SU-DHL-6 (cell line): ENCODE results near the gene SLC39A7.

Experiments
- H2AFZ ChIP-seq: fragments of 200-600 bp; sonication (generic); 2 replicates; pipeline ENCODE4 v1.6.1; 2014; ENCODE audit warnings: low read depth, mild to moderate bottlenecking, moderate library complexity, mixed read lengths, antibody characterized with exemption, low read length; ENCODE audit not compliant: severe bottlenecking
- H3F3A ChIP-seq: fragments of 200-600 bp; shearing (Covaris generic); 2 replicates; pipeline ENCODE4 v1.6.0; 2016; ENCODE audit warnings: antibody characterized with exemption, mild to moderate bottlenecking; ENCODE audit not compliant: insufficient read depth
- H3K27ac ChIP-seq: fragments of 200-600 bp; sonication (generic); 2 replicates; pipeline ENCODE4 v1.5.1; 2016; ENCODE audit warnings: low read depth, mild to moderate bottlenecking, low read length, moderate library complexity, mixed read lengths
- H3K27me3 ChIP-seq: fragments of 200-600 bp; sonication (generic), shearing (Covaris generic); 2 replicates; pipeline ENCODE4 v1.6.0; 2014; ENCODE audit warnings: mild to moderate bottlenecking, low read length
- H3K36me3 ChIP-seq: fragments of 200-600 bp; sonication (generic); 2 replicates; pipeline ENCODE4 v1.6.1; 2014; ENCODE audit warnings: mild to moderate bottlenecking, low read length, mixed read lengths
- H3K4me2 ChIP-seq: fragments of 300-600, 200-600 bp; shearing (Covaris generic), sonication (generic); 2 replicates; pipeline ENCODE4 v1.6.0; 2014; ENCODE audit warnings: low read length, low read depth, mild to moderate bottlenecking; ENCODE audit not compliant: poor library complexity, severe bottlenecking
- H3K4me3 ChIP-seq: fragments of 200-600 bp; sonication (generic); 2 replicates; pipeline ENCODE4 v1.5.1; 2014; ENCODE audit warnings: antibody characterized with exemption, low read length, mild to moderate bottlenecking, mixed read lengths; ENCODE audit not compliant: insufficient read depth, poor library complexity, severe bottlenecking
- H3K79me2 ChIP-seq: fragments of 200-600 bp; sonication (generic); 2 replicates; pipeline ENCODE4 v1.6.1; 2014; ENCODE audit warnings: mild to moderate bottlenecking, low read length, moderate library complexity; ENCODE audit not compliant: insufficient read depth
- H3K9ac ChIP-seq: fragments of 200-600 bp; sonication (generic); 2 replicates; pipeline ENCODE4 v1.7.0; 2014; ENCODE audit warnings: mild to moderate bottlenecking, low read length
- H3K9me2 ChIP-seq: fragments of 200-600 bp; sonication (generic); replicated peaks from 2 replicates; pipeline ENCODE4 v1.6.1; 2014; ENCODE audit warnings: low read length; ENCODE audit not compliant: insufficient read depth
- H3K9me3 ChIP-seq: fragments of 200-600 bp; sonication (generic); 2 replicates; pipeline ENCODE4 v1.6.1; 2014; ENCODE audit warnings: low read length, mixed read lengths; ENCODE audit not compliant: insufficient read depth
- H4K20me1 ChIP-seq: fragments of 200-600 bp; sonication (generic); 2 replicates; pipeline ENCODE4 v1.6.1; 2014; ENCODE audit warnings: low read depth, mild to moderate bottlenecking, antibody characterized with exemption, low read length, moderate library complexity, mixed read lengths
- EZH2phosphoT487 ChIP-seq: fragments of 200-600 bp; sonication (generic), shearing (Covaris generic); conservative IDR thresholded peaks from 2 replicates; pipeline ENCODE4 v1.6.1; 2018; ENCODE audit warnings: mild to moderate bottlenecking, antibody characterized with exemption, low read length, moderate library complexity, mixed read lengths
- TF ChIP-seq, protein P1 (sequence below): fragments of 200-600 bp; sonication (generic); IDR thresholded peaks from one replicate; pipeline ENCODE4 v1.5.1; 2017; ENCODE audit warnings: antibody characterized with exemption, mild to moderate bottlenecking, low read length, moderate library complexity; ENCODE audit not compliant: insufficient read depth, poor library complexity, severe bottlenecking

Gene SLC39A7

DNA sequence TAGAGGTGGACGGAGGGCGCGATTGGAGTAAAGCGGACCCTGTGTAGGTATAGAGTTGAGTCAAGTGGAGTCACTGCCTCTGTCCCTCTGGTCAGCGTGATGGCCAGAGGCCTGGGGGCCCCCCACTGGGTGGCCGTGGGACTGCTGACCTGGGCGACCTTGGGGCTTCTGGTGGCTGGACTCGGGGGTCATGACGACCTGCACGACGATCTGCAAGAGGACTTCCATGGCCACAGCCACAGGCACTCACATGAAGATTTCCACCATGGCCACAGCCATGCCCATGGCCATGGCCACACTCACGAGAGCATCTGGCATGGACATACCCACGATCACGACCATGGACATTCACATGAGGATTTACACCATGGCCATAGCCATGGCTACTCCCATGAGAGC is 479 bp downstream of the SLC39A7 start:
- peak overlapping the region; percentile 50 for H2AFZ ChIP-seq

GRCh38 chr6:33201935-33202334 is 1.3 kb downstream of the SLC39A7 start:
- peaks cover 46% of the 10 kb centered on the region for H3F3A ChIP-seq
- H3K9me2 ChIP-seq, result no peaks in the 10 kb centered on the region
- no peaks in the 10 kb centered on the region for H4K20me1 ChIP-seq
- peak overlapping the region; percentile 85 for H3K9ac ChIP-seq
- peaks cover 33% of the 10 kb centered on the region for H3K79me2 ChIP-seq
- H3K27me3 ChIP-seq, result no peaks in the 10 kb centered on the region
- H3K4me2 ChIP-seq, result peak overlapping the region; percentile 73
- peak overlapping the region; percentile 97 for H3K4me3 ChIP-seq
- no peaks in the 10 kb centered on the region for H3K9me3 ChIP-seq
- peaks cover 8% of the 10 kb centered on the region for H3K36me3 ChIP-seq
- TF ChIP-seq EZH2phosphoT487, result no peak
- TF ChIP-seq, protein P1, sequence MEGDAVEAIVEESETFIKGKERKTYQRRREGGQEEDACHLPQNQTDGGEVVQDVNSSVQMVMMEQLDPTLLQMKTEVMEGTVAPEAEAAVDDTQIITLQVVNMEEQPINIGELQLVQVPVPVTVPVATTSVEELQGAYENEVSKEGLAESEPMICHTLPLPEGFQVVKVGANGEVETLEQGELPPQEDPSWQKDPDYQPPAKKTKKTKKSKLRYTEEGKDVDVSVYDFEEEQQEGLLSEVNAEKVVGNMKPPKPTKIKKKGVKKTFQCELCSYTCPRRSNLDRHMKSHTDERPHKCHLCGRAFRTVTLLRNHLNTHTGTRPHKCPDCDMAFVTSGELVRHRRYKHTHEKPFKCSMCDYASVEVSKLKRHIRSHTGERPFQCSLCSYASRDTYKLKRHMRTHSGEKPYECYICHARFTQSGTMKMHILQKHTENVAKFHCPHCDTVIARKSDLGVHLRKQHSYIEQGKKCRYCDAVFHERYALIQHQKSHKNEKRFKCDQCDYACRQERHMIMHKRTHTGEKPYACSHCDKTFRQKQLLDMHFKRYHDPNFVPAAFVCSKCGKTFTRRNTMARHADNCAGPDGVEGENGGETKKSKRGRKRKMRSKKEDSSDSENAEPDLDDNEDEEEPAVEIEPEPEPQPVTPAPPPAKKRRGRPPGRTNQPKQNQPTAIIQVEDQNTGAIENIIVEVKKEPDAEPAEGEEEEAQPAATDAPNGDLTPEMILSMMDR, result no peak
- no peak overlapping the region for H3K27ac ChIP-seq
- H2AFZ ChIP-seq, result no peak overlapping the region

More for the DNA sequence above, 479 bp downstream of the SLC39A7 start:
- Histone ChIP-seq H3K27me3 (no peaks in the 10 kb centered on the region), H3K79me2 (peaks cover 33% of the 10 kb centered on the region), H3K27ac (peak overlapping the region; percentile 83), H4K20me1 (no peaks in the 10 kb centered on the region), H3K36me3 (peaks cover 13% of the 10 kb centered on the region), H3K4me2 (peak overlapping the region; percentile 73), H3K4me3 (peak overlapping the region; percentile 97), H3K9ac (peak overlapping the region; percentile 85), H3K9me3 (no peaks in the 10 kb centered on the region), H3K9me2 (no peaks in the 10 kb centered on the region), H3F3A (peaks cover 48% of the 10 kb centered on the region)
- TF ChIP-seq, protein P1, result no peak
- TF ChIP-seq EZH2phosphoT487, result no peak

GRCh38 chr6:33202799-33203198 is 2.1 kb downstream of the SLC39A7 start:
- H3K79me2 ChIP-seq, result peaks cover 33% of the 10 kb centered on the region
- no peak overlapping the region for H3K4me2 ChIP-seq
- no peak for TF ChIP-seq EZH2phosphoT487
- TF ChIP-seq, protein P1, result no peak
- H3K9ac ChIP-seq, result no peak overlapping the region
- H4K20me1 ChIP-seq, result no peaks in the 10 kb centered on the region
- no peak overlapping the region for H3K27ac ChIP-seq
- H3K36me3 ChIP-seq, result 0 out of 2 replicates have a peak, but pooled peaks cover 3% of the 10 kb centered on the region
- H3K4me3 ChIP-seq, result no peak overlapping the region
- H3K27me3 ChIP-seq, result no peaks in the 10 kb centered on the region
- no peaks in the 10 kb centered on the region for H3K9me3 ChIP-seq
- H3F3A ChIP-seq, result peaks cover 40% of the 10 kb centered on the region
- no peak overlapping the region for H2AFZ ChIP-seq
- no peaks in the 10 kb centered on the region for H3K9me2 ChIP-seq
